K562 (cell line): ENCODE data around the gene ZNF644. TPM values are rescaled to one million over a fixed set of nuclear protein-coding genes. Genes with fewer than 3 reads are reported as not detected.

ENCODE experiments used
- ATAC-seq: fragments of 200-7000 bp; cut with Tn5 transposase; 3 replicates; pipeline ENCODE4 v1.9.1; 2020; ENCODE audit warnings: moderate library complexity
- BruUV-seq: library from RNA; stranded (reverse); fragments of 400-500 nt; replicated peaks from 2 replicates; lab custom pipeline; 2021; lab: Mats Ljungman, UMichigan
- CTCF ChIA-PET: fragments of 300-600 bp; formaldehyde crosslinking; extraction: SDS; loops from one replicate; lab custom pipeline; 2021; ENCODE audit warnings: low intra/inter-chr PET ratio; lab: Yijun Ruan, JAX
- POLR2A ChIA-PET: fragments of 300-600, 350-650 bp; sonication (Branson Sonifier 250); formaldehyde crosslinking; extraction: SDS; loops from one replicate; lab custom pipeline; 2021; ENCODE audit warnings: antibody characterized with exemption, inconsistent platforms; lab: Yijun Ruan, JAX
- DNase-seq, 4 experiments: peaks; one replicate each; pipeline versions ENCODE4 v3.0.0 to v3.0.0-alpha.2; 2011 to 2018; ENCODE audit warnings: low spot score in 3 of 4, mixed read lengths in 3 of 4; ENCODE audit errors: extremely low read depth in 1 of 4
- FAIRE-seq: peaks from 2 replicates; lab custom pipeline; 2011; peaks lifted over from hg19 to GRCh38; lab: Jason Lieb, UNC
- H2AFZ ChIP-seq: 2 replicates; pipeline ENCODE4 v1.6.0; 2011; ENCODE audit warnings: low read depth, low read length, control low read depth, inconsistent platforms
- H3K27ac ChIP-seq: fragments of 200-600 bp; 3 replicates; pipeline ENCODE4 v1.8.0; 2011; ENCODE audit warnings: low read depth, mild to moderate bottlenecking, control low read depth, inconsistent platforms, low read length, moderate library complexity, mixed read lengths; ENCODE audit errors: extremely low read depth
- H3K27me3 ChIP-seq, 2 experiments: fragments of 300-600 bp in 1 of 2; 2 replicates in 1 of 2; 3 replicates in 1 of 2; pipeline versions ENCODE4 v1.6.0 to v1.8.0; 2011; ENCODE audit warnings: inconsistent platforms in 2 of 2, low read length in 2 of 2, mild to moderate bottlenecking in 1 of 2, mixed read lengths in 1 of 2, moderate library complexity in 1 of 2; ENCODE audit not compliant: control insufficient read depth in 2 of 2, insufficient read depth in 2 of 2
- H3K36me3 ChIP-seq: fragments of 300-600 bp; 3 replicates; pipeline ENCODE4 v1.8.0; 2011; ENCODE audit warnings: mild to moderate bottlenecking, low read length, inconsistent platforms; ENCODE audit not compliant: control insufficient read depth, insufficient read depth
- H3K4me1 ChIP-seq, 2 experiments: fragments of 200-600 bp in 1 of 2; replicated peaks in 1 of 2; 2 replicates in 1 of 2; 3 replicates in 1 of 2; pipeline versions ENCODE4 v1.5.1 to v1.8.0; 2011; ENCODE audit warnings: inconsistent platforms in 2 of 2, low read length in 2 of 2, mild to moderate bottlenecking in 1 of 2, mixed read lengths in 1 of 2, moderate library complexity in 1 of 2; ENCODE audit not compliant: control insufficient read depth in 2 of 2, insufficient read depth in 2 of 2
- H3K4me2 ChIP-seq: 2 replicates; pipeline ENCODE4 v1.6.1; 2011; ENCODE audit warnings: low read length, control low read depth, inconsistent platforms, mixed read lengths; ENCODE audit not compliant: insufficient read depth
- H3K4me3 ChIP-seq: fragments of 200-600 bp; sonication (generic), shearing (Covaris generic); 2 replicates; pipeline ENCODE4 v1.5.1; 2016; ENCODE audit warnings: control low read depth, inconsistent platforms
- H3K79me2 ChIP-seq: fragments of 200-600 bp; 3 replicates; pipeline ENCODE4 v1.8.0; 2011; ENCODE audit warnings: low read length, inconsistent platforms; ENCODE audit not compliant: control insufficient read depth, insufficient read depth
- H3K9ac ChIP-seq, 2 experiments: 2 replicates each; pipeline versions ENCODE4 v1.6.0 to v1.6.1; 2011; ENCODE audit warnings: low read depth in 2 of 2, low read length in 2 of 2, control low read depth in 1 of 2, inconsistent platforms in 1 of 2, mild to moderate bottlenecking in 1 of 2, mixed read lengths in 1 of 2; ENCODE audit not compliant: insufficient read depth in 1 of 2
- H3K9me1 ChIP-seq: one replicate; pipeline ENCODE4 v1.6.0; 2011; ENCODE audit warnings: inconsistent platforms, mild to moderate bottlenecking, low read length, moderate library complexity; ENCODE audit not compliant: control insufficient read depth, insufficient read depth
- H3K9me3 ChIP-seq: replicated peaks from 2 replicates; pipeline ENCODE4 v1.5.1; 2011; ENCODE audit warnings: low read depth, low read length, inconsistent platforms; ENCODE audit not compliant: control insufficient read depth, insufficient read depth
- H4K20me1 ChIP-seq: replicated peaks from 2 replicates; pipeline ENCODE4 v1.6.1; 2011; ENCODE audit warnings: low read length, inconsistent platforms, mixed read lengths; ENCODE audit not compliant: control insufficient read depth, insufficient read depth
- COPS2 ChIP-seq: fragments of 450-650 bp; conservative IDR thresholded peaks from 2 replicates; pipeline ENCODE4 v1.6.1; 2016; ENCODE audit warnings: mild to moderate bottlenecking, moderate library complexity
- CXXC5 ChIP-seq: fragments of 250-450 bp; sonication (Bioruptor Pico); IDR thresholded peaks from 2 replicates; pipeline ENCODE4 v1.8.0; 2022; ENCODE audit warnings: inconsistent platforms, mild to moderate bottlenecking, moderate library complexity
- KAT2B ChIP-seq: IDR thresholded peaks from one replicate; pipeline ENCODE4 v1.6.1; 2012; ENCODE audit warnings: low read depth, mild to moderate bottlenecking, control low read depth, inconsistent platforms, low read length, moderate library complexity
- KDM5B ChIP-seq: fragments of 200-600 bp; sonication (generic); IDR thresholded peaks from 2 replicates; pipeline ENCODE4 v1.6.1; 2012; ENCODE audit warnings: low read depth, mild to moderate bottlenecking, moderate library complexity, low read length, control low read depth, inconsistent platforms; ENCODE audit not compliant: insufficient replicate concordance
- MEF2D ChIP-seq: conservative IDR thresholded peaks from 2 replicates; pipeline ENCODE4 v1.6.1; 2016; ENCODE audit warnings: low read depth, missing genetic modification characterization, missing compliant biosample characterization
- MLLT1 ChIP-seq, 2 experiments: fragments of 450-650 bp; IDR thresholded peaks; 2 replicates each; pipeline ENCODE4 v1.6.1; 2016
- SPI1 ChIP-seq: IDR thresholded peaks from 2 replicates; pipeline ENCODE4 v1.6.1; 2011; ENCODE audit warnings: low read depth, low read length, control low read depth, borderline replicate concordance
- SREBF1 ChIP-seq: fragments of 150-350 bp; IDR thresholded peaks from 2 replicates; pipeline ENCODE4 v1.6.1; 2014; ENCODE audit warnings: antibody characterized with exemption, low read depth, low read length, borderline replicate concordance
- TSC22D4 ChIP-seq: fragments of 450-650 bp; IDR thresholded peaks from 2 replicates; pipeline ENCODE4 v1.6.1; 2016; ENCODE audit warnings: missing genetic modification characterization, missing biosample characterization, control low read depth
- ZBTB2 ChIP-seq: fragments of 450-650 bp; IDR thresholded peaks from 2 replicates; pipeline ENCODE4 v1.6.1; 2016; ENCODE audit warnings: antibody characterized with exemption
- ZNF395 ChIP-seq: fragments of 200-800 bp; sonication (Bioruptor generic); IDR thresholded peaks from 2 replicates; pipeline ENCODE4 v1.6.1; 2017; ENCODE audit warnings: missing genetic modification characterization, missing compliant biosample characterization
- ZNF699 ChIP-seq: fragments of 250-450 bp; sonication (Bioruptor Pico); IDR thresholded peaks from 2 replicates; pipeline ENCODE4 v1.8.0; 2021; ENCODE audit warnings: mild to moderate bottlenecking, moderate library complexity; ENCODE audit not compliant: insufficient replicate concordance
- ZNF717 ChIP-seq: fragments of 250-450 bp; sonication (Bioruptor Pico); IDR thresholded peaks from 2 replicates; pipeline ENCODE4 v1.5.0; 2021
- ZNF764 ChIP-seq: fragments of 250-450 bp; sonication (Bioruptor Pico); IDR thresholded peaks from 2 replicates; pipeline ENCODE4 v1.4.0; 2020; ENCODE audit warnings: low read depth, mild to moderate bottlenecking, moderate library complexity
- WGBS: fragments of 100-300 bp; shearing (Covaris generic); methylation state at CpG from one replicate; pipeline ENCODE4 v1.1.6; 2016; ENCODE audit warnings: low coverage, mixed read lengths; ENCODE audit not compliant: insufficient coverage; ENCODE audit errors: missing lambda C conversion rate; 5-methylcytosine and 5-hydroxymethylcytosine counted together
- in situ Hi-C: fragments of 300-500 bp; cut with MboI; formaldehyde crosslinking; loops from 4 replicates; pipeline ENCODE4 v1.15.0; 2018; ENCODE audit warnings: inconsistent platforms, mixed read lengths
- intact Hi-C: fragments of 100-400 bp; cut with micrococcal nuclease; formaldehyde crosslinking; loops from 2 replicates; pipeline ENCODE4 v1.14.2; 2022
- polyA plus RNA-seq, 8 experiments: library from polyadenylated mRNA; depleted of rRNA in 4 of 8; stranded (reverse) in 5 of 8; unstranded in 3 of 8; fragments of >200 nt; fragmentation: Nextera tagmentation in 2 of 8; fragmentation: Illumina TruSeq in 1 of 8; extraction: Ambion mirVana in 2 of 8; extraction: Trizol in 1 of 8; gene quantifications; 2 replicates each; pipeline versions ENCODE4 v1.2.1 to v1.2.3, GENCODE V29; 2011 to 2014; ENCODE audit warnings: inconsistent platforms in 1 of 8, missing spikeins in 1 of 8
- total RNA-seq, 7 experiments: library from RNA; depleted of rRNA in 6 of 7; stranded (reverse); fragments of >200 nt in 6 of 7; fragmentation: Illumina TruSeq in 2 of 7; extraction: Trizol in 2 of 7; gene quantifications; 2 replicates each; pipeline versions ENCODE4 v1.2.1 to v1.2.3, GENCODE V29; 2011 to 2021; ENCODE audit warnings: low replicate concordance in 1 of 7

The ZNF644 gene
- total and polyA plus RNA-seq, 9 of the 15 experiments (the other 6 are each of a cell fraction or from before 2014, with no cell fraction given) = 25.3 to 71.4 (median 39.6) TPM

GRCh38 chr1:90943966-90944365 is 77.9 kb downstream of the ZNF644 start:
- Histone ChIP-seq H3K79me2 (peaks cover 56% of the 10 kb centered on the region), H3K4me2 (no peak overlapping the region), H3K27ac (no peak overlapping the region), H3K9me1 (no peaks in the 10 kb centered on the region), H4K20me1 (no peaks in the 10 kb centered on the region), H3K9ac (no peak overlapping the region), H3K4me1 (no peaks in the 10 kb centered on the region), H3K27me3 (no peaks in the 10 kb centered on the region), H3K9me3 (no peaks in the 10 kb centered on the region), H3K4me3 (no peak overlapping the region), H2AFZ (no peak overlapping the region), H3K36me3 (peaks cover 31% of the 10 kb centered on the region)
- intact Hi-C loops = no loop called here
- CTCF ChIA-PET = no interaction called here
- in situ Hi-C loops = no loop called here
- POLR2A ChIA-PET = interaction anchor here (1.0 kb wide), 1 partner anchor 8 kb away, joined by 3 read pairs; no protein-coding TSS in a partner anchor
- DNase-seq (no peak), ATAC-seq (no peak), FAIRE-seq (no peak)
- WGBS = 94% methylated on average over 4 of the region's 4 CpGs
- BruUV-seq = no TSS peak
- no peak for TF ChIP-seq ZNF699 (CRISPR knock-in tag)
- no peak for TF ChIP-seq COPS2
- TF ChIP-seq SREBF1 = no peak
- no peak for TF ChIP-seq MEF2D (tag)
- no peak for TF ChIP-seq ZBTB2
- no peak for TF ChIP-seq SPI1
- no peak for TF ChIP-seq CXXC5 (CRISPR knock-in tag)
- no peak for TF ChIP-seq MLLT1 (IDR thresholded peaks at IDR 0.05)
- TF ChIP-seq ZNF395 (CRISPR knock-in tag) = no peak
- no peak for TF ChIP-seq TSC22D4 (tag)
- TF ChIP-seq KDM5B = no peak
- no peak for TF ChIP-seq ZNF764
- TF ChIP-seq ZNF717 = no peak
- TF ChIP-seq KAT2B = no peak
